Ishikawa (cell line): ENCODE measurements around the gene KCNAB1.

Source experiments
- CEBPB ChIP-seq: IDR thresholded peaks from 2 replicates; pipeline ENCODE4 v1.6.1; 2012
- EP300 ChIP-seq: IDR thresholded peaks from 2 replicates; pipeline ENCODE4 v1.6.1; 2012; ENCODE audit warnings: borderline replicate concordance
- TAF1 ChIP-seq: IDR thresholded peaks from 2 replicates; pipeline ENCODE4 v1.6.1; 2012; ENCODE audit warnings: low read depth, mild to moderate bottlenecking
- TCF12 ChIP-seq: IDR thresholded peaks from 2 replicates; pipeline ENCODE4 v1.6.1; 2012; ENCODE audit warnings: low read depth
- TEAD4 ChIP-seq: IDR thresholded peaks from 2 replicates; pipeline ENCODE4 v1.6.1; 2012

DNA sequence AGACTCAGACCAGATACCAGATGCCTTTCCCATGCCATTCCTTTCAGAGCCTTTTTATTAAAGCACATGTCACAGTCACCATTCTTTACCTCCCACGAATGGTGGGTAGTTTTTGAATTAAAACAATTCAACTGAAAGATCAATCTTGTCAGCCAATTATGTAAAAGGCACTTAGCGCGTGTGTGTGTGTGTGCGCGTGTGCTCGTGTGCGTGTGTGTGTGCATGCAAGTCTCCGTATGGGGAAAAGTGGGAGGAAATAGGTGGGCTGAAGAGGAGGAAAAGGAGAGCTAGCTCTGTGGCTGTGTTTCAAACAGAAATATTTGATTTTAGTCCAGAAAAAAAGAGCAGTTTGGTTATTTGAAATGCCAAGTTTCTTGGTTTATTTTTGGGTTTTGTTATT, 177.2 kb downstream of the KCNAB1 start:
- no peak for TF ChIP-seq TEAD4
- no peak for TF ChIP-seq TCF12
- no peak for TF ChIP-seq EP300
- TF ChIP-seq TAF1: no peak
- no peak for TF ChIP-seq CEBPB
